Measurements from ENCODE around the gene CHCT1.
A peak's percentile ranks its signal among the peaks of the same experiment; 100 is the strongest.
"Not testable (repeated sequence)": the region's sequence is repeated elsewhere in the genome, so short reads cannot be mapped to it uniquely, and the experiment has no call there.

CHCT1 gene

DNA sequence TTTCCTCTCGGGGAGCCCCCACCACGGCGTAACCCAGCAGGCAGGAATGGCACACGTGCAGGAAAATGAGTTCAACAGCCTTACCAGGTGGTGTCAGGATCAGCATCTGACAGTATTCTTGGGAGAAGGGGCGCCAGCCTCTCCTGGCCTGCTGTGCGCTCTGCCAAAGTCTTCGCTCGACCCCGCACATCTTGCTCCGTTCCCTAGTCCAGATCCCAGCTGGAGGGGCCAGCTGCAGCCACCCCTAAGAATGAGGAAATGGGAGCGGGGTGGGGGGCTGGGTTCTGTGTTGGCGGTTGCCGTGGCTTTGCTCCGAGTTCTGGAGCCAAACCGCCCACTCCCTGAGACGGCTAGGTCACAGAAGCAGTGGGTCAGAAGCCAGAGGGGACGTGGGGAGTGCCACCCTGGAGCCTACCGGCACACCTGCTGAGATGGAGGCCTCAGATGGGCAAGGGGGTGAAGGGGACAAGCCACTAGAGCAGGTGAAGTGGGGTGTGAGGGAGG, at the start of gene CHCT1:
TSS of gene CHCT1 (plus strand) at position 328 of the 504 bp plus-strand sequence. CDS start at position 432, 104 bp downstream.
- no peak for DNase-seq (ENCODE audit: low spot score)

DNA sequence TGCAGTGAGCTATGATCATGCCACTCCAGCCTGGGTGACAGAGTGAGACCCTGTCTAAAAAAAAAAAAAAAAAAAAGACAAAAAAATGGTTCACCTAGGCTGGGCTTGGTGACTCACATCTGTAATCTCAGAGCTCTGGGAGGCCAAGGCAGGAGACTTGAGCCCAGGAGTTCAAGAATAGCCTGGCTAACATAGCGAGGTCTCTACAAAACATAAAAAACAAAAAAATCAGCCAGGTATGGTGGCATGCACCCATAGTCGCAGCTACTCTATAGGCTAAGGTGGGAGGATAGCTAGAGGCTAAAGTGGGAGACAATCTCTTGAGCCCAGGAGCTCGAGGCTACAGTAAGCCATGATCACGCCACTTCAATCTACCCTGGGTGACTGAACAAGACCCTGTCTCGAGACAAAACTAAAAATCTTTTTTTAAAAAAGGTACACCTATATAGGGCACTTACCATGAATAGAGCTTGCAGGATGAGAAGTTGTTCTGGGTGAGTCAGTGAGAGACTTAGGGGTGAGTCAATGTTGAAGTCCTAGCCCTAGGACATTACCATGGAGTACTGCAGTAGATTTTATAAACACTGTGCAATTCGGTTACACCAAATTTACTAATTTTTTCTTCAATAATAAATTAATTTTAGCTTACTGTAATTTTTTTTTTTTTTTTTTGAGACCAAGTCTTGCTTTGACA, 49.4 kb upstream of the CHCT1 start:
- DNase-seq (ENCODE audit: low spot score) = peak; percentile 70

DNA sequence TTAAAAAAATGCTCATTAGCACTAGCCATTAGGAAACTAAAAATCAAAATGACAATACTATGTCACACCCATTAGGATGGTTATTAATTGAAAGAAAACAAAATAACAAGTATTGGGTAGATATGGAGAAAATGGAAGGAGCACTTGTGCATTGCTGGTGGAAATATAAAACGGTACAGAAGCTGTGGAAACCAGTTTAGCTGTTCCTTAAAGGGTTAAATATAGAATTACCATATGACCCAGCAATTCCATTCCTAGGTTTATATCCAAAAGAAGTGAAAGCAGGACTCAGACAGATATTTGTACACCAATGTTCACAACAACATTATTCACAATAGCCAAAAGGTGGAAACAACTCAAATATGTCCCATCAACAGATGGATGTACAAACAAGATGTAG, 44.1 kb upstream of the CHCT1 start:
- not testable (repeated sequence) for DNase-seq (ENCODE audit: low spot score)

DNA sequence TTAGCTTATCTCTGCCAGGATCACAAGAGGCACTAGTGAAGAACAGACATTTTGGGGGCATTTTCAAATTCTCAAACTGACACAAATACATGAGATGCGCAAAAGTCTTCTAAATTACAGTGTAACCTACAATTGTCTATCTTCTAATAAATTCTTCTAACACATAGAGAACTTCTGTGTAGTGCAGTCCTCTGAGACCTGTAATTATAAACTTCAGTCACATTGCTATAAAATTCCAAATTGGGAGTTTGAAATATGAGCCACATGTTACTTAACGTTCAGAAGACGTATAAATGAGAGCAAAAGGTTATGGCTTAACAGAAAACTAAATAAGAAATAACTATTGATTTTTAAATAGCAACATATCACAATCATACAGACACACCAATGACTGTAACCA, 42.8 kb upstream of the CHCT1 start:
- DNase-seq (ENCODE audit: low spot score) = not testable (repeated sequence)

DNA sequence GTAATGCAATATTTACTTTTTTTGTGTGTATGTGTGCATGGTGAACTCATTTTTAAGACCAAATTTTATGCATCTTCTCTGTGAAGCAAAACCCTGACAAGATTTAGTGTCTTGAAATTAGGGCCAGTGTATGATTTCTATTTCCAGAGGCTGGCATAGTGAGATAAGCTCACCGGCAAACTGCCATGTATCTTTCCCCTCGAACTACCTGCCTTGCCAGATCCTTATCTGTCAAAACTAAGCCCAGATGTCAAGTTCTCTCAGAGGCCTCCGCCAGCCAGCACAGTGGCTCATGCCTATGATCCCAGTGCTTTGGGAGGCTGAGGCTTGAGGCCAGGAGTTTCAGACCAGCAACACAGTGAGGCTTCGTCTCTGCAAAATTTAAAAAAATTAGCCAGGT, 40.3 kb upstream of the CHCT1 start:
- no peak for DNase-seq (ENCODE audit: low spot score)

DNA sequence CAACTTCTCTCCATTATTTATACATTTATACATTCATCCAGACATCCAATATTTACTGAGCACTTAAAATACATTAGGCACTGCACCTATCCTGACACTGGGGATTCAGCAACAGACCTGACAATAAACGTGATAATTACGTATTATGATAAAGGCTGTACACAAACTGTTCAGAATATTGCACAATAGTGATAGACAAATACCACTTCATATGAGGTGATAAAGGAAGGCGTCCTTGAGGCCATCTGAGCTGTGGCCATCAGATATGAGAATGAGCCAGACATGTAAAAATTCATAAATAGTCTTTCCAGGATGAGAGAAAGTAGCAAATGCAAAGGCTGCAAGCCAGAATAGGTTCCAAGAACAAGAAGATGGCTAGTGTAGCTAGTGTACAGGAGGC, 38.9 kb upstream of the CHCT1 start:
- no peak for DNase-seq (ENCODE audit: low spot score)

DNA sequence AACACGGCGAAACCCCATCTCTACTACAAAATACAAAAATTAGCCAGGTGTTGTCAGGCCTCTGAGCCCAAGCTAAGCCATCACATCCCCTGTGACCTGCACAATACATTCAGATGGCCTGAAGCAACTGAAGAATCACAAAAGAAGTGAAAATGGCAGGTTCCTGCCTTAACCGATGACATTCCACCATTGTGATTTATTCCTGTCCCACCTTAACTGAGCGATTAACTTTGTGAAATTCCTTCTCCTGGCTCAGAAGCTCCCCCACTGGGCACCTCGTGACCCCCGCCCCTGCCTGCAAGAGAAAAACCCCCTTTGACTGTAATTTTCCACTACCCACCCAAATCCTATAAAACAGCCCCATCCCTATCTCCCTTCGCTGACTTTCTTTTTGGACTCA, 37.4 kb upstream of the CHCT1 start:
- DNase-seq (ENCODE audit: low spot score) = not testable (repeated sequence)

- no peak for DNase-seq (ENCODE audit: low spot score)
Measured at GRCh38 chr17:60386147-60387058, 35.9 kb upstream of the CHCT1 start.

- no peak for DNase-seq (ENCODE audit: low spot score)
Measured at GRCh38 chr17:60387666-60388065, 34.6 kb upstream of the CHCT1 start.

- no peak for DNase-seq (ENCODE audit: low spot score)
Measured at GRCh38 chr17:60388742-60389141, 33.5 kb upstream of the CHCT1 start.

- peak; percentile 89 for DNase-seq (ENCODE audit: low spot score)
Measured at GRCh38 chr17:60390186-60390585, 32.1 kb upstream of the CHCT1 start.

DNA sequence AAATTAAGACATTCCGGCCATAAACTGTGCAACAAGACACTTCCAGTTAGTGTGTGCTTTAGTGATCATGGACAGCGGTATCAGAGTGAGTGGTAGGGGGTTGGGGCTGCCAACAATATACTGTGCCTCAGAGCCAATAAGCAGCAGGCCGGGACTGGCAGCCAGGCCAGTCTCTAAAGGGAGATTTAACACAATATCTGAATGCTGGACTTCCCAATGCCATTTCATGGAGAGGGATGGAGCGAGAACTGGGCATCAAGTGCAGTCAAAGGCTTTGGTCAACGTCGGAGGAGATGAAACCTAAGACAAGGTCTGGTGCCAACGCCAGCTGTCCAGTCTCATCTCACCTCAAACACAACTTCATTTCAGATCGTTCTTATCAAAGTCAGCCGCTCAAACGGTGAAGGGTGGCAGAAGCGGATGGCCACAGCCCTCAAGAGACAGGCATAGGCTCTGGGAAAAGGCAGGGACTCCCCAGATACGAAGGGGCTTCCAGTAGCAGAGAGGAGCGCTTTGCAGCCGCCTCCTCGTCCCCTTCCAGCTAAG, 31.3 kb upstream of the CHCT1 start:
- DNase-seq (ENCODE audit: low spot score) = peak; percentile 74

DNA sequence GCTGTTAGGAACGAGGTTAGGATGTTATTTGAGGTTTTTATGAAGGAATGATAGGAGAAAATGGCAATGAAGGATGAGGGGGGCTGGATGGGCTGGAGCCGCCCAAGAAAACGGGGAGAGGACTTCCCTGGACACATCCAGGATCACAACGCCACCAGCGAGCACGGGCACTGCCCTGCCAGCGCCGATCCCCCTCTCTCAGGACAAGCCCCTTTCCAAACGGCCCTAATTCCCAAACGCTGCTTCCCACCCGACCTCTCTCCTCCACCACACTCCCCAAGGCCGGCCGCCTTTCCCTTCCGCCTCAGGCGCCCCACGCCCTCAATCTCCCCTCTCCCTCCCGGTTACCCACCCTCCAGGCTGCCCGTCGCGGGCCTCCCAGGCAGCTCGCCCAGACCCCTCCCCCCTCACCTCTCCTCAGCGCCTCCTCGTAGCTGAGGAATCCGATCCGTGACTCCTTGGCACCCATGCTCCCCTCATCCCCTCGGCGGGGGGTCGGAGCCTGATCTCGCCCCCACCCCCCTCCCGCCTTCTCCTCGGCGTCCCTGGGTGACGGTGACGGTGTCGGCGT, 30.7 kb upstream of the CHCT1 start:
- DNase-seq (ENCODE audit: low spot score) = no peak

- peak; percentile 95 for DNase-seq (ENCODE audit: low spot score)
Measured at GRCh38 chr17:60392042-60392844, 30.0 kb upstream of the CHCT1 start, which contains the start of gene USP32. Gene USP32 (minus strand): TSS chr17:60392133. CDS start chr17:60391939, 194 bp downstream.

GRCh38 chr17:60392845-60393702, 29.2 kb upstream of the CHCT1 start:
- peak; percentile 51 for DNase-seq (ENCODE audit: low spot score)

DNA sequence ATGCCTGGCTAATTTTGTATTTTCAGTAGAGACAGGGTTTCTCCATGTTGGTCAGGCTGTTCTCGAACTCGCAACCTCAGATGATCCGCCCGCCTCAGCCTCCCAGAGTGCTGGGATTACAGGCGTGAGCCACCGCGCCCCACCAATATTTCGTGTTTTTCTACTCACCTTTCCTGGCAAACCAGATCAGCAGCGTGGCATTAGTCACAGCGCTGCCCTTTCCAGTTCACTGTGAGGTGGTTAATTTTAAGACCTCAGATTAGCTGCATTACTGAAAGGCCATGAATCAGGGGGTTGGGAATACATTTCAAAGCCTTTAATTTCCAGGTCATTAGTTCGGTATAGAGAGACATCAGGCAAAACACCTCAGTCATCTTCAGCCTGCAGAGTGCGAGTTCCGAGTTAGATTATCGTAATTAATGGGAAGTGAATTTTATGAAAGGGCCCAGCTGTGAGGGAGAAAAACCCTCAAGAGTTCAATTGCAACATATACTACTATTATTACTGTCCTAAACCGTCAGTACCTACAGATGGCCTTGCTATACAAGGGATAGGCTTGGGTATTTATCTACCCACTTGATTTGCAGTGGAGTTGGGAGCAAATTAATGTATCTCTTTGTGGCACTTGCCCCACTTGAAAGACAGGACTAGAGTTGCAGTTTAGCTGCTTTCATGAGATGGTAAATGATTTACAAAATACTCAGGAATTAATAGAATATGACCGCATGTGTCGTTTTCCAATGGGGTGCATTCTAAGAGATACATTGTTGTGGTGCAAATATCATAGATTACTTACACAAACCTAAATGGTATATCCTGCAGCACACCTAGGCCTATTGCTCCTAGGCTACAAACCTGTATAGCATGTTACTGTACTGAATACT, 28.2 kb upstream of the CHCT1 start:
- DNase-seq (ENCODE audit: low spot score) = no peak

DNA sequence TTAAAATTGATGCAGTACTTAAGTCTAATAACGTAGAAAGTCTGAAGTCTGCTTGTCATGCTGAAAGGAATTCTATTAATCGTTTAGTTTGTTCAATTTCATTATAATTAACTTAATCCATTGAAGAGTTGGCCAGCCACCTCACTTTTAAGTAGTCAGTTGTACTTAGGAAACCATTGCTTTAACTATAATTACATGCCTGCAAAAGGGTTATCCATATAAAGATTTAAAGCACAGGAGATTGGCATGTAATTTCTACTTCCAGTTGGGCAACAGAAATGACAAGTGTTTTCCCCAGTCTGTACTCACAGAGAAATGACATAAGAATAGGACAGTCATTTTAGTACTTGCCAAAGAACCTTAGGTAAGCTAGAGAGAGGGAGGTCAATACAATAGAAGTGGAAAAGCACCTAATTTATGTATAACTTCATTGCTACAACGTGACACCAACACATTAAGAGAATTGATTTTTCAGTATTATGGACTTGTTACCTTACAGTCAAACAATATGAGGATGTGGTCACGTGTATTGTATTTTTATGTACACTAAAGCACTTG, 26.7 kb upstream of the CHCT1 start:
- DNase-seq (ENCODE audit: low spot score) = no peak

- no peak for DNase-seq (ENCODE audit: low spot score)
Measured at GRCh38 chr17:60396412-60396811, 25.9 kb upstream of the CHCT1 start.

All from RKO (cell line).